GM18861 (cell line): ENCODE results near the gene CENPT.
A peak's percentile ranks its signal among the peaks of the same experiment; 100 is the strongest.

Experiments
- ATAC-seq: cut with Tn5 transposase; IDR thresholded peaks from one replicate; pipeline ENCODE4 v1.9.1; 2021; ENCODE audit not compliant: unreplicated experiment

Gene CENPT

GRCh38 chr16:67811899-67812298, 35.6 kb downstream of the CENPT start:
- no peak for ATAC-seq

GRCh38 chr16:67807148-67807682, 40.3 kb downstream of the CENPT start:
- no peak for ATAC-seq

GRCh38 chr16:67806428-67807147, 40.9 kb downstream of the CENPT start, which contains the start of the genes RANBP10 and TSNAXIP1:
Gene RANBP10, minus strand, starts transcription at chr16:67806560. Its CDS starts 24 bp downstream, at chr16:67806536.
Gene TSNAXIP1, plus strand, starts transcription at chr16:67806889. Its CDS starts 261 bp downstream, at chr16:67807150.
- ATAC-seq: peak; percentile 90

GRCh38 chr16:67805718-67806427, 41.6 kb downstream of the CENPT start:
- ATAC-seq: no peak

- ATAC-seq: no peak
Observed at GRCh38 chr16:67804853-67805542, 42.5 kb downstream of the CENPT start.

GRCh38 chr16:67803894-67804293, 43.6 kb downstream of the CENPT start:
- no peak for ATAC-seq

GRCh38 chr16:67801883-67802282, 45.6 kb downstream of the CENPT start:
- no peak for ATAC-seq

GRCh38 chr16:67801241-67801640, 46.3 kb downstream of the CENPT start:
- no peak for ATAC-seq

GRCh38 chr16:67800338-67800926, 47.1 kb downstream of the CENPT start:
- ATAC-seq: no peak

- ATAC-seq: no peak
Observed at GRCh38 chr16:67796099-67796718, 51.3 kb downstream of the CENPT start.

- ATAC-seq: no peak
Observed at GRCh38 chr16:67790071-67790470, 57.4 kb downstream of the CENPT start.

GRCh38 chr16:67786491-67786890, 61.0 kb downstream of the CENPT start:
- ATAC-seq: no peak

GRCh38 chr16:67783353-67783725, 64.2 kb downstream of the CENPT start:
- no peak for ATAC-seq

GRCh38 chr16:67782567-67783352, 64.7 kb downstream of the CENPT start:
- ATAC-seq: no peak

- ATAC-seq: no peak
Observed at GRCh38 chr16:67781565-67781921, 66.0 kb downstream of the CENPT start.

GRCh38 chr16:67780847-67781564, 66.5 kb downstream of the CENPT start:
- no peak for ATAC-seq

- no peak for ATAC-seq
Observed at GRCh38 chr16:67779256-67780014, 68.1 kb downstream of the CENPT start.
